ENCODE measurements around the gene KSR1.

The KSR1 gene

GRCh38 chr17:27475070-27475673 lies 18.9 kb downstream of the KSR1 start:
- Histone ChIP-seq H3K4me1 (ENCODE audit: insufficient read depth, low read length) (no peaks in the 10 kb centered on the region), H3K4me3 (ENCODE audit: low read length) (no peak overlapping the region), H3K9me3 (ENCODE audit: low read length) (no peaks in the 10 kb centered on the region), H3K36me3 (ENCODE audit: insufficient read depth, low read length) (no peaks in the 10 kb centered on the region), H3K27me3 (ENCODE audit: insufficient read depth, low read length) (no peaks in the 10 kb centered on the region), H2AFZ (ENCODE audit: low read depth, low read length) (no peak overlapping the region)

DNA sequence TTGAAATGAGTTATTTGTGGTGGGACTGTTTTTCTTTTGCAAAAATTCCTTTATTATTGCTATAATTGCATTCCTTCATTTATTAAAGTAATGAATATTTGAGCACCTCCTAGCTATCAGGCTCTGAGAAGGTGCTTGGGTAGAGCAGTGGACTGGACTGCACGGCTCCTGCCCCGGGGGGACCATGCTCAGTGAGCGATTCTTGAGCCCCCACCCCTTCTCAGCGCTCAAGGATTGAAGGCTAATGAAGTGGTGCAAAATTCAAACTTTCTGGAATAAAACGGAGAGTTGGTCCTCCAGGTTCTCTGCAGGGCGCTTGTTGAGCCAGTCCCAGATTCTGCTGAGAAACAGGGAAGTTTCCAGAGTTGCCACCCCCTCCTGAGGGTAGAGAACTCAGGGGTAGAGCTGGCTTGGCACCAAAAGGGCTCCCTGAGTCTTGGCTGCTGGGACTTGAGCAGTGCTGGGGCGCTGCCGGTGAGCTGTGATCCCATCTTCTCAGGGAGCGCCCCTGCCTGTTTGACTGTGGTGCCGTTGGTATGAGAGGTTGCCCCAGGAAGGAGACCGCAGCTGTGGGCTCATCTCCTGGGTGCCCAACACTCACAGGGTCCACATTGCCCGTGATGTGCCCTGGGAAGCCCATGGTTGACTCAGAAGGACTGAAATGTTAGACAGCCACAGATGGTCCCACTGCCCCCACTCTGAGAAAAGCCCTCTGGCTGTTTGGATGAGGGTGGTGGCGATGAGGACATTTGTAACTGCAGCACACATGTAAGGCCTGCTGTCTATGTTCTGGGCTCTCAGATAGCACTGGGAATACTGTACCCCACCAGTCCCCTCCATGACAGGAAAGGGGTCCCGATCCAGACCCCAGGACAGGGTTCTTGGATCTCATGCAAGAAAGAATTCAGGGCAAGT lies 20.0 kb downstream of the KSR1 start:
- Histone ChIP-seq H2AFZ (ENCODE audit: low read depth, low read length) (no peak overlapping the region), H3K4me3 (ENCODE audit: low read length) (no peak overlapping the region)

DNA sequence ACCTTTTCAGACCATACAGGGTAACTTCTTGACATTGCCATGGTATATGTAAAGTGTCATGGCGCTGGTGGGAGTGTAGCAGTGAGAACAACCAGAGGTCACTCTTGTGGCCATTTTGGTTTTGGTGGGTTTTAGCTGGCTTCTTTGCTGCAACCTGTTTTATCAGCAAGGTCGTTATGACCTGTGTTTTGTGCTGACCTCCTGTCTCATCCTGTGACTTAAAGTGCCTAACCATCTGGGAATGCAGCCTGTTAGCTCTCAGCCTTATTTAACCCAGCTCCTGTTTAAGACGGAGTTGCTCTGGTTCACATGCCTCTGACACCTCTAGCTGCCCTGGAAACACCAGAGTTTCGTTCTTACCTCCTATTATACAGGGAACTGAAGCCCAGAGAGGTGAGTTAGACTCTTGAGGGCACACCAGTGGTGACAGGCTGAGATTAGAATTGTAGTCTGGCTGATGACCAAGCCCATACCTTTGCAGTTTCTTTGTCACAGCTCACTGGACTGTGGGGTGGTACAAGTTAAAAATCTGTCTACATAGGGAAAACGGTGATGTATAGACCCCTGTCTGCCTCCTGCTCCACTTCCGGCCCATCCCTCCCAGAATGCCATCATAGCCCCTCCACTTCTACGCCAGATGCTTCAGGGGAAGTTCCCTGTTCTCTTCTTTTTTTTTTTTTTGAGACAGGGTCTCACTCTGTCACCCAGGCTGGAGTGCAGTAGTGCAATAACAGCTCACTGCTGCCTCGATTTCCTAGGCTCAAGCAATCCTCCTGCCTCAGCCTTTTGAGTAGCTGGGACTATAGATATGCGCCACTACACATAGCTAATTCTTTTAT lies 21.0 kb downstream of the KSR1 start:
- Histone ChIP-seq H3K27me3 (ENCODE audit: insufficient read depth, low read length) (no peaks in the 10 kb centered on the region), H3K4me1 (ENCODE audit: insufficient read depth, low read length) (no peaks in the 10 kb centered on the region), H3K9me3 (ENCODE audit: low read length) (no peaks in the 10 kb centered on the region), H3K36me3 (ENCODE audit: insufficient read depth, low read length) (no peaks in the 10 kb centered on the region), H2AFZ (ENCODE audit: low read depth, low read length) (no peak overlapping the region), H3K4me3 (ENCODE audit: low read length) (no peak overlapping the region)

More for the DNA sequence above, 20.0 kb downstream of the KSR1 start:
- H3K36me3 ChIP-seq (ENCODE audit: insufficient read depth, low read length): no peaks in the 10 kb centered on the region
- H3K27me3 ChIP-seq (ENCODE audit: insufficient read depth, low read length): no peaks in the 10 kb centered on the region
- H3K4me1 ChIP-seq (ENCODE audit: insufficient read depth, low read length): no peaks in the 10 kb centered on the region
- H3K9me3 ChIP-seq (ENCODE audit: low read length): no peaks in the 10 kb centered on the region

DNA sequence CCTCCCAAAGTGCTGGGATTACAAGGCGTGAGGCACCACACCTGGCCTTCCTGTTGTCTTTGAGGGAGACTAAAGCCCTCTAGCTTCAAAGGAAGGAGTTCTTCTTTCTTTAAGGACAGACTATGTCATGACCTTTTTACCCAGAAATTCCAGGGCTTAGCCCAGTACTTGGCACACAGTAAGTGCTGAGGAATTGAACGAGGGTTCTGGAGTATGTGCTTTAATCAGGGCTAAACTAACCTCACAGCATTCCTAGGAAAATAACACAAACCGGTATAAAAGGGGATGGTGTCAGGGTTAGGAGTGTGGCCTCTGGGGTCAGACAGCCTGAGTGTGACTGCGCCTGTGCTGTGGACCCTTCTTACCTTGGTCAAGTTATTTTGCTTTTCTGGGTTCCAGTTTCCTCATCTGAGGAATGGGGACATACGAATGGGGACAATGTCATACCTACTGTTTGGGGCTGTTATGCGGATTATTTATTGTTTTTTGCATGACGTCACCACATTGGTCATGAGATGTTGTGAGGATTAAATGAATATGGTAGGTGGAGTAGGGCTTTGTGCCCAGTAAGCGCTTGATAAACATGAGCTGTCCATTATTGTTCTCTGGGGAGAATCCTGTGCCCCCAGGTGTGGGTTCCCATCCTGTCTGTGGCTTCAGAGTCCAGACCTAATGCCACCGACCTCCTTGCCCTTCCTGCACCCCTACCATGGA lies 21.9 kb downstream of the KSR1 start:
- H3K9me3 ChIP-seq (ENCODE audit: low read length): no peaks in the 10 kb centered on the region
- H2AFZ ChIP-seq (ENCODE audit: low read depth, low read length): no peak overlapping the region
- no peak overlapping the region for H3K4me3 ChIP-seq (ENCODE audit: low read length)
- H3K27me3 ChIP-seq (ENCODE audit: insufficient read depth, low read length): no peaks in the 10 kb centered on the region
- no peaks in the 10 kb centered on the region for H3K4me1 ChIP-seq (ENCODE audit: insufficient read depth, low read length)
- no peaks in the 10 kb centered on the region for H3K36me3 ChIP-seq (ENCODE audit: insufficient read depth, low read length)

- H3K27me3 ChIP-seq (ENCODE audit: insufficient read depth, low read length): no peaks in the 10 kb centered on the region
- H3K9me3 ChIP-seq (ENCODE audit: low read length): no peaks in the 10 kb centered on the region
- no peak overlapping the region for H2AFZ ChIP-seq (ENCODE audit: low read depth, low read length)
- H3K4me1 ChIP-seq (ENCODE audit: insufficient read depth, low read length): no peaks in the 10 kb centered on the region
- H3K4me3 ChIP-seq (ENCODE audit: low read length): no peak overlapping the region
- no peaks in the 10 kb centered on the region for H3K36me3 ChIP-seq (ENCODE audit: insufficient read depth, low read length)
Observed at GRCh38 chr17:27478901-27479538, 22.8 kb downstream of the KSR1 start.

GRCh38 chr17:27479838-27480237 lies 23.6 kb downstream of the KSR1 start:
- Histone ChIP-seq H3K27me3 (ENCODE audit: insufficient read depth, low read length) (no peaks in the 10 kb centered on the region), H2AFZ (ENCODE audit: low read depth, low read length) (no peak overlapping the region), H3K36me3 (ENCODE audit: insufficient read depth, low read length) (no peaks in the 10 kb centered on the region), H3K4me3 (ENCODE audit: low read length) (no peak overlapping the region), H3K4me1 (ENCODE audit: insufficient read depth, low read length) (no peaks in the 10 kb centered on the region), H3K9me3 (ENCODE audit: low read length) (no peaks in the 10 kb centered on the region)

- no peaks in the 10 kb centered on the region for H3K9me3 ChIP-seq (ENCODE audit: low read length)
- no peak overlapping the region for H3K4me3 ChIP-seq (ENCODE audit: low read length)
- no peaks in the 10 kb centered on the region for H3K36me3 ChIP-seq (ENCODE audit: insufficient read depth, low read length)
- no peaks in the 10 kb centered on the region for H3K27me3 ChIP-seq (ENCODE audit: insufficient read depth, low read length)
- no peak overlapping the region for H2AFZ ChIP-seq (ENCODE audit: low read depth, low read length)
- no peaks in the 10 kb centered on the region for H3K4me1 ChIP-seq (ENCODE audit: insufficient read depth, low read length)
Observed at GRCh38 chr17:27480699-27481098, 24.5 kb downstream of the KSR1 start.

DNA sequence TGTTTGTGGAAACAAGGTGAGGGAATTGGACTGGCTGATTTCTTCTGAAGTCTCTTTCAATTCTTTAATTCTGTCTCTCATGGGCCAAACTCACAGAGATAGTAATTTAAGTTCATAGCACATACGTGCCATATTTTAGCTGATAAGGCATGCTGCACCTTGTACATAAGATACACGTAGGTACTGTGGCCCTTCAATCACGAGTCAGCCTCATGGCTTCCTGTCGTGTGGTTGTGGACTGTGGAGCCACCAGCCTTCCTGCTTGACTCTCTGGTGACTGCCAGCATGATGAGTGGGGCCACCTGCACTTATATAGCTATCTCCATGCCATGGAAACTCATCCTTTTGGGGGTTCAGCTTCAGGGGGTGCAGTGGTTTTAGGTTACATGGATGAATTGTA lies 25.1 kb downstream of the KSR1 start:
- Histone ChIP-seq H2AFZ (ENCODE audit: low read depth, low read length) (no peak overlapping the region), H3K4me1 (ENCODE audit: insufficient read depth, low read length) (no peaks in the 10 kb centered on the region), H3K27me3 (ENCODE audit: insufficient read depth, low read length) (no peaks in the 10 kb centered on the region), H3K9me3 (ENCODE audit: low read length) (no peaks in the 10 kb centered on the region), H3K4me3 (ENCODE audit: low read length) (no peak overlapping the region), H3K36me3 (ENCODE audit: insufficient read depth, low read length) (no peaks in the 10 kb centered on the region)

DNA sequence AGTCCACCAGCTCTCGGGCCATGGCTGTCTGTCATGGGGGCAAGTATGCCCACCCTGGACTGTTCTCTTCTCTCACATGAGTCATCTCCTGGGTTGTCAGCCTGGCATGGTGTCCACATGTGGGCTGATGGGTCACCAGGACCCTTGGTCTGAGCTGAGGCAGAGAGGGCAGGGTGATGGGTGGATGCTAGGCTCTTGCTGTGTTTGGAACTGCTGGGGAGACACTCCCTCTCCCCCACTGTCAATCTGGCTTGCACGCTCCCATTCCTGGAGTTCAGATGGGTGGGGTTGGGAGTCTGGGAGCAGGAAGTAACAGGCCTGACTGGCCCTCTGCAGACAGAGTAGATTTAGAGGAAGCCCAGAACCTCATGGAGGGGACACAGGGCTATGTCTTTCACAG lies 28.9 kb downstream of the KSR1 start:
- Histone ChIP-seq H2AFZ (ENCODE audit: low read depth, low read length) (no peak overlapping the region), H3K9me3 (ENCODE audit: low read length) (peaks cover 2% of the 10 kb centered on the region), H3K4me1 (ENCODE audit: insufficient read depth, low read length) (peaks cover 10% of the 10 kb centered on the region), H3K4me3 (ENCODE audit: low read length) (no peak overlapping the region), H3K36me3 (ENCODE audit: insufficient read depth, low read length) (no peaks in the 10 kb centered on the region), H3K27me3 (ENCODE audit: insufficient read depth, low read length) (no peaks in the 10 kb centered on the region)

- no peaks in the 10 kb centered on the region for H3K36me3 ChIP-seq (ENCODE audit: insufficient read depth, low read length)
- H2AFZ ChIP-seq (ENCODE audit: low read depth, low read length): no peak overlapping the region
- H3K4me1 ChIP-seq (ENCODE audit: insufficient read depth, low read length): peaks cover 10% of the 10 kb centered on the region
- H3K4me3 ChIP-seq (ENCODE audit: low read length): no peak overlapping the region
- peaks cover 2% of the 10 kb centered on the region for H3K9me3 ChIP-seq (ENCODE audit: low read length)
- no peaks in the 10 kb centered on the region for H3K27me3 ChIP-seq (ENCODE audit: insufficient read depth, low read length)
Observed at GRCh38 chr17:27485716-27486495, 29.7 kb downstream of the KSR1 start.

DNA sequence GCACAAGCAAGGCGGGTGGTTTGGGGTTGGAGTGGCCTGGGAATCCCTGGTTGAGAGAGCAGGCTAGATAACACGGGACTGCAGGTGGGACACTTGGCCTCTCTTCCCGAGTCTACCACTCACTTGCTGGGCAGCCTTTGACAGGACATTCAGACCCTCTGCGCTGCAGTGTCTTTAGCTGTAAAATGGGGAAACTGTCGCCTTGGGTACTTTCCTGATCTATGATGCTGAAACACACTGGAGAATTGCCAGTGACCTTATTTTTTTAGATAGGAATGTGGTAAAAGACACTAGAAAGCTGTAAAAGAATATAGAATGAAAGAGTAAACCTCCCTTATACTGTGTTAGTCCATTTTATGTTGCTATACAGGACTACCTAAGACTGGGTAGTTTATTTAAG lies 30.5 kb downstream of the KSR1 start:
- Histone ChIP-seq H3K4me3 (ENCODE audit: low read length) (no peak overlapping the region), H2AFZ (ENCODE audit: low read depth, low read length) (no peak overlapping the region), H3K27me3 (ENCODE audit: insufficient read depth, low read length) (no peaks in the 10 kb centered on the region), H3K4me1 (ENCODE audit: insufficient read depth, low read length) (peaks cover 15% of the 10 kb centered on the region), H3K9me3 (ENCODE audit: low read length) (peaks cover 2% of the 10 kb centered on the region), H3K36me3 (ENCODE audit: insufficient read depth, low read length) (no peaks in the 10 kb centered on the region)

DNA sequence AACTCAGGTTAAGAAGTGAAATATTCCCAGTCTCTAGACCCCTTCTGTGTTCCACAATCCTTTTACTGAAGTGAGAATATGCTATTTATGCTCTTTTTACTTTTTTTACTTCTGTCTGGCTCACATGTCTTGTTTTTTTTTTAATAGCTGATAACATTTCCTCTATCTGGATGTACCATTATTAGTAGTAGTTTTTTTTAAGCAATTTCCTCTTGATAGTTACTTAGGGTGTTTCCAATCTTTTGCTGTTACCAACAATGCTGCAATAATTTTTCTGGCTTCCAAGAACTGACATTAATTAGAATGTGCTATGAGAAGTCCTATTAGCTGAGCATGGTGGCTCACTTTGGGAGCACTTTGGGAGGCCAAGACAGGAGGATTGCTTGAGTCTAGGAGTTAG lies 32.0 kb downstream of the KSR1 start:
- no peaks in the 10 kb centered on the region for H3K36me3 ChIP-seq (ENCODE audit: insufficient read depth, low read length)
- H3K4me1 ChIP-seq (ENCODE audit: insufficient read depth, low read length): peaks cover 26% of the 10 kb centered on the region
- no peaks in the 10 kb centered on the region for H3K27me3 ChIP-seq (ENCODE audit: insufficient read depth, low read length)
- H3K4me3 ChIP-seq (ENCODE audit: low read length): no peak overlapping the region
- H3K9me3 ChIP-seq (ENCODE audit: low read length): peaks cover 2% of the 10 kb centered on the region
- H2AFZ ChIP-seq (ENCODE audit: low read depth, low read length): no peak overlapping the region

All from neuron (in vitro differentiated cells).